GM19468 (cell line): Measurements from ENCODE around the gene DOC2B.

ENCODE experiments used
- ATAC-seq: cut with Tn5 transposase; IDR thresholded peaks from one replicate; pipeline ENCODE4 v1.9.1; 2021; ENCODE audit warnings: mild to moderate bottlenecking, moderate library complexity, moderate number of reproducible peaks; ENCODE audit not compliant: unreplicated experiment; ENCODE audit errors: extremely low read depth

Gene DOC2B

DNA sequence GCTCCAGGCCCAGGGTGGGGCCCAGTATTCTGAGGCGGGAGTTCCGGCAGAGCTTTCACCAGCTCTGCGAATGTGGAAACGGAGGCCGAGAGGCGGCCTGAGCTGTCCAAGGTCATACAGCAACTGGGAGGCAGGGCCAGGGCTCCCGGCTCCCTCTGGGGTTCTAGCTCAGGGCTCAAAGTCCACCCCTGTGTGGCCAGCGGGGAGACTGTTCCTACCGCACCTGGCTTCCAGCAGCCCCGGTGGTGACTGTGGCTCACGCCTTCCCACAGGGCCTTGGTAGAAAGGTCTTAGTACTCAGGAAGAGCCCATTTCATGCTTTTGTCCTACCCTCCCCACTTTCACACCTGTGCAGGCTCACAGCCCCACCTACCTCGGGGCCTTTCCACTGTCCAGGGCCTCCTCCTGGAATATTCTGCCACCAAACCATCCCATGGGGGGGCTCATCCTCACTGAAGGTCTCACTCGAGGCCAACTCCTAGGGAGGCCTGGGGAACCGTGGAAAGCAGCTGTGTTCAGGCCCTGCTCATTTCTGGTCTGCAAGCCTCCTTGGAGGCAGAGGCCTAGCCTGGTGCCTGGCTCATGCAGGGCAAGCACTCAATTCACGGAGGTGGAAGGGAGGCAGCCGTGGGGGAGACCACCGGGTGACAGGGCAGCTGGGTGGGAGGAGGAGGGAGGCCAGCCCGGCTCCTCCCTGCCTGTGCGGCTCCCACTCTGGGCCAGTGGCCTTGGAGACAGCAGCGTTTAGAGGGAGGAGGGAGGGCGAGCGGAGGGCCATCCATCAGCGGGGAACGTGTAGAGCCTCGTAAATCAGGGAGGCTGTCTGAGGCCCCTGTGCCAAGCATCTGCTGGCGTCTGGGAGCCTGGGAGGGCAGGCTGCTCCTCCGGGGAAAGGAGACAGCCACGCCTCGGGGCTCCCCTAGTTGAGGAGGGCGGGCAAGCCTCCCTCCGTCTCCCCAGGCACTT lies 12.7 kb upstream of the DOC2B start:
- no peak for ATAC-seq

DNA sequence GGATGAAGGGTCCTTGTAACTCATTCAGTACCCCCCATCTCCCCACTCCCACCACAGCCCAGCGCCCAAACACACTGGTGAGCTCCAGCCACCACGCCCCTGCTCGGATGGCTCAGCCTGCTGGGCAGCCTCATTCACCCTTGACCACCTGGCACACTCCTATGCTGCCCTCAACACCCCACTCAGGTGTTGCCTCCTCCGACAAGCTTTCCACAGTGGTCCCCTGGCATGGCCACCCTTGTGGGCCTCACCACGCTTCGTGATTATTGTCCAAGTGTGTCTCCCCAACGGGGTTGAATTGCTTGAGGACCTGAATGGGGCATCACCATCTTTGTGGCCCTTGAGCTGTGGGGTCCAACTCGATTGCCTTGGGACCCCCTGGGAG lies 12.0 kb upstream of the DOC2B start:
- ATAC-seq: no peak

DNA sequence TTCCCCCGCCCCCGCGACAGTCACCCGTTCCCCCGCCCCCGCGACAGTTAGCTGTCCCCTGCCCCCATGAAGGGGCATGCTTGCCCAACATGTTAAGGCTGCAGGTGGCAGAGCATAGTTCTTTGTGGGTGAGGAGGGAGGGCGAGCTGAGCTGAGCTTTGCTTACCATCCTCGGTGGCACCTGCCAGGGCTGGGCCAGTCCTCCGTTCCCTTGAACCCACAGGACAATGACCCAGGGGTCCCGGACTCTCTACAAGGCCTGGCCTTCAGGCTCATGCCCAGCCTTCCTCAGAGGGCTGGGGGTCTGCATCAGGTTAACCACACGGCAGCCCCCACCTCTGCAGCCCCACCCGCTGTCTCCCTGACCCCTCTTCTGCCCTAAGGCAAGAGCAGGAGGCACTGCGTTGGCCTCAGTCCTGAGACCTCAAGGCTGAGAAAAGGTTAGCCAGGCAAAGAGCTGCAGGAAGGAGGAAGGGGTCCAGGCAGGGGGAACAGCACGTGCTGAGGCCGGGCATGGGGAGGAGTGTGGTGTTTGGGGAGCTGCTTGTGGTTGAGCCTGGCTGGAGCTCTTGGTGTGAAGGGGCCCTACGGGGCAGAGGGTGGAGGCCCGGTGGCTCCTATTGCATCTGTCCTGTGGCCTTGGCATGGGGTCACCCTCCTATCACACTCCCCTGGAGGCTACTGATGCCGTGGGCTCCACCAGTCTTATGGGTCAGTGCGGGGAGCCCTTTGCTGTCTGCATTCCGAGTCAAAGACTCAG lies 11.4 kb upstream of the DOC2B start:
- ATAC-seq: no peak

DNA sequence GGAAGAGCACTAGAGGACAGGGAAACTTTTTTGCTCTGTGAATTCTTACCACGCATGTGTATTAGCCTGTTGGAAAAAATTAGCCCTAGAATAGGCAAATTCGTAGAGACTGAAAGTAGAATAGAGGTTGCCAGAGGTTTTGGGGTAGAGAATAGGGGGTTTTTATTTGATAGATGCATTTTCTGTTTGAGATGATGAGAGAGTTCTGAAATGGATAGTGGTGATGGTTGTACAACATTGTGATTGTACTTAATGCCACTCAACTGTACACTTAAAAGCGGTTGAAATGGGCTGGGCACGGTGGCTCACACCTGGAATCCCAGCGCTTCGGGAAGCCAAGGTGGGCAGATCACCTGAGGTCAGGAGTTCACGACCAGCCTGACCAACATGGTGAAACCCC lies 8.0 kb upstream of the DOC2B start:
- ATAC-seq: no peak

DNA sequence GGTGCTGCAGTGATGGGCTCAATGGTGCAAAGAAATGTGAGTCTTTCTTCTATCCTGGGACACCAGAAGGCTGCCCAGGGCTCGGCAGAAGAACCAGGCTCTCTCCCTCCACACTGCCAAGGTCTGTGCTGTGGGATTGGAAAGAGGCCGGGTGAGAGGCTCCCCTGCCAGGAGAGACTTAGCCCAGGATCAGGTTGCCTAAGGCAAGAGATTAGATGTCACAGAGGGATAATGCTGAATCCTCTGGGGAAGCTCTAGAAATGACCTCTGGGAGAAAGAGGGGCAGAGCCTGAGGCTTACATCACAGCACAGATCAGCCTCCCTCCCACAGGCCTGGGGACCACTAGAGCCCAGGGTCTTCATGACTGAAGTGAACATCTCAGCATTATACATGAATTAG lies 5.7 kb upstream of the DOC2B start:
- no peak for ATAC-seq

DNA sequence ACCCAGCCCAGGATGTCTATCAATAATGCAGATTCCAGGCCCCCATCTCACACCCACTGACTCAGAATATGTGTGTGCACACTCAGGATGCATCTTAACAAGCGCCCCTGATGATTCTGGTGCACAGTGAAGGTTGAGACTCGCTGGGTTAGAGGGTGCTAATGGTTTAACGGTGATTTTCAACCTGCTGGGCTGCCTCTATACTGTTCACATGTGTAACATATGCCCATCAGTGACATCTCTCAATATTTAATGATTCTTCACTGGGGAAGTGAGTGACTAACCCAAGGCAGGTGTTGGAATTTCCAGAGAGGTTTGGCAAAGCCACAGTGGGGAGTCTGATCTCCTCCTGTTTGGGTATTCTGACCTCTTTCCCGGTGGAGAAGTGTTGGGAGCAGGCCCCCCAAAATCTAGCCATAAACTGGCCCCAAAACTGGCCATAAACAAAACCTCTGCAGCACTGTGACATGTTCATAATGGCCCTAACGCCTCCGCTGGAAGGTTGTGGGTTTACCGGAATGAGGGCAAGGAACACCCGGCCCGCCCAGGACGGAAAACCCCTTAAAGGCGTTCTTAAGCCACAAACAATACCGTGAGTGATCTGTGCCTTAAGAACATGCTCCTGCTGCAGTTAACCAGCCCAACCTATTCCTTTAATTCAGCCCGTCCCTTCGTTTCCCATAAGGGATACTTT lies 4.1 kb upstream of the DOC2B start:
- ATAC-seq: no peak

DNA sequence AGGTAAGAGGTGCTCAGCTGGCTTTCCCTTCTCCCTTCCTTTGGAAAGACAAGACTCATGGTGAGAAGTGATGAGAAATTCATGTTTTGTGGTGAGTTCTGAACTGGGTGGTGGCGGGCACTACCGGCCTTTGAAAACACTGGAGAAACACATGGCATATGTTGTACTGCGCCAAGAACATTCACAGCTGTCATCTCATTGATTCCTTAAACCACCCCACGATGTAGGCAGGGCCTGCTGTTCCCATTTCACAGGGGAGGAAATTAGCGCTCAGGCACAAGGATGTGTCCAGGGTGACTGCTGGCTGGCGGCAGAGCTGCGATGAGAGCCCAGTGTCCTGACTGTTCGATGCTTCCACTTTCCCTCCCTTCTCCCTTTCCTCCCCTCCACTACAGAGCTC lies 1.6 kb upstream of the DOC2B start:
- ATAC-seq: no peak

DNA sequence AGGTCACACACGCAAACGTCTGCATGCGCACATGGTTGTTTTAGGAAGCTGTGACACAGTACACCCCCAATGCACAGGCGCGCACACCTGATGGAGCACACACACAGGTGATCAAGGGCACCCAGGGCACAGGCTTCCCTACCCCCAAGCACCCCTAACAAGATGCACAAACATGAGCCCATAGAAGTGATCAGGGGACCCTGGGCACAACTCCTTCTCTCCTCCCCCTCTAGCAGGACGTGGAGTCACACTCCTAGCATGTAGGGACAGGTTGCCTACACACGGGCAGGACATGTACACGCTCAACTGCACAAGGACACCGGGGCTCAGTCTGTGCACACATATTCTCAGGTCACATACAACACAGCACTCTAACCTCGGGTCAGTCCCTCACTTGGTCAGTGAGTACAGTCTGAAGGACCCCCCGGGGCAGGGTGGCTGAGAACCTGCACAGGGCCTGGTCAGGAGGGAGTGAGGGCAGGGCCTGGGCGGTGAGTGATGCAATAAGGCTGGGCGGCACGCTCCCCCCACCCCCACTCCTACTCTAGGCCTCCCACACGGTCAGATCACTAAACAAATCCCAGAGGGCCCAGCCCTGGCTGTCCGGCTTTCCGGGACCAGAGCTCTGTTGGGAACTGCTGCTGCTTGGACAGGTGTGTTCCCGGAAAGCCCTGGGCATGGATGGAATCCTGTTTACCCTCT lies 751 bp upstream of the DOC2B start:
- ATAC-seq: no peak

DNA sequence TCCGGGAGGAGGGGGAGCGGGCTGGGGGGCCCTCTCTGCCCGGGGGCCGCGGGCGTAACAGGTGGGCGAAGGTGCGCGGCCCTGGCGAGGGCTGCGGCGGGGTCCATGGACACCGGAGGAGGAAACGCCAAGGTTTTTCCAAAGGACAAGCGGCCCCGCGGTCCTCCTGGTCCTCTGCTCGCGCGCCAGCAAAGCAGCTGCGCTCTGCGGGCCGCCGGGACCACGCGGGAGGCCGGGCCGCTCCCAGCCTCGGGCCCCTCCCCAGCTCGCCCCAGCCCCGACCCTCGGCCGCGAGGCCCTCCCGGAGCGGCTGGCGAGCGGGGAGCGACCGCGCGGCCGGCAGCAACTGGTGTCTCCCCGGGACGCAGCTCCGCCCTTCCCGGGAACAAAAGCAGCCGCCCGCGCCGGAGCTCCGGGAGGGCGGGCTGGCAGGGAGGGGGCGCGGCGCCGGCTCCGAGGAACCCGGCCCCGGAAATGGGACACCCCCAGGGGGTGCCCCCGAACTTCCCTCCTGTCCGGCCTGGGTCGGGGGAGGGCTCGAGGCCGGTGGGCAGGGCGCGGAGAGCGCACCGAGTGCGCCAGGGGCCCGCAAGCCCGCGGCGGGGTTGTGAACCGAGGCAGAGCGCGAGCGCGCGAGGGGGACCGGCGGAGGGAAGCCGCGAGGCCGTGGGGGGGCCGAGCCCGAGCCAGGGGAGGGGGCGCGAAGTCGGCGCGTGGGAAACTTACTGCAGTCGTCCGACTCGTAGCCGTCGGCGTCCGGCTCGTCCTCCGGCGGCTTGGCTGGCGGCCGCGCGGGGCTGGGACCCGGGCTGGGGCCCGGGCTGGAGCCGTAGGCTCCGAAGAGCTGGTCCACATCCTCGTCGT lies 837 bp downstream of the DOC2B start:
- no peak for ATAC-seq

DNA sequence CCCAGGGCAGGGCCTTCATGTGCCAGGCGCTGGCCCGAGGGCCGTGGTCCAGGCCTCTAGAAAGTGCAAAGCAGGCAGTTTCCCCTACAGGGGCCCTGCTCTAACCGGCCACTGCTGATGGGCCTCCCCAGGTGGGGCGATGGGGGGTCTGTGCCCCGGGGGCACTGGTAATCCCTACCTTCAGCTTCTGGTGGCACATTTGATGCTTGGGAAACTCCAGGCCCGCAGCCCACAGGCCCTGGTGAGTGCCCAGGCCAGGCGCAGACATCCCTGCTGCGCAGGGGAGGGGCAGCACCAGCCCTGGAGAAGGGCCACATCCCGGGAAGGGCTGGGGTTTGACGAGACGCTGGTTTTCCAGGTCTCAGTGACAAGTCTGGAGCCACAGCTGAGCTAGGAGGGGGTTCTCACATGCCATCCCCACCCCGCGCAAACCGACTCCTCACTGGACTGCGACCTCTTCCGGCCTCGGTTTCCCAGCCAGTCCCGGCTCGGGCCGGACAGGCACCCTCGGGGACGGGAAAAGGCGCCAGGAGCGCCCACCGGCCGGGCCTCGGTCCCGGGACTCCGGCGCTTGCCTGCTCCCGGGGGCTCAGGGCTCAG lies 1.6 kb downstream of the DOC2B start:
- no peak for ATAC-seq

GRCh38 chr17:179066-179432 lies 2.4 kb downstream of the DOC2B start:
- ATAC-seq: no peak

DNA sequence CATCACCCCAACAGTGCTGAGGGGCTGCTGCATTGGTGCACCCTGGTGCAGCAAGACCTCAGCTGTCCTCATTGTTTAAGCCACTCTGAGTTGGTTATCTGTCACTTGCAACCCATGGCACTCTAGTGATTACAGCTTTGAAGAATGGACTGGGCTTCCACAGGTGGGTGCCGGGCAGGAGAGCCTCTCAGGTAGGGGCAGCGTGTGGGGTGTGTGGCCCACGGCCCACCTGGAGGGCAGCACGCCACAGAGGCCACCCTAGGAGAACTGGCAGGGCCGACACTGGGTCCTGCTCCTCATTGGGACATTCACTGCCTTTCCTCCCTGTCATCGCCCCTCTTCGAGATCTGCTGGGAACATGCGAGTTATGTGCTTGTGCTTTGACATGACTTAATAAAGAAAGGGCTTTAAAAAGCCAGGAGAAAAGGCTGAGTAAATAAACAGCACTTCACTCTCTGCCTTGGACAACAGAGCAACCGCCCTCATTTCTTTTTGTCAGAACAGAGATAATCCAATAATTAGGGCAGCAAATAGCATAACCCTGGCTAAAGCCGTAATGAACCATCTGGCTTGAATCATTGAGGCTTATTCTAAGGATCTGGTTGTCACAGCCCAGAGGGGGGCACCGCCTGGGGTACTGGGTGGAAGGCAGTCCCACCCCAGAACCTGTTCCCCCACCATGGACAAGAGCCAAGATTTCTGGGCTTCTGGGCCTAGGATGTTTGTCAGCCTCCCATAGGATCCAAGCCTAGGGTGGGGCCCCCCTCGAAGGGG lies 3.0 kb downstream of the DOC2B start:
- no peak for ATAC-seq

GRCh38 chr17:177762-178161 lies 3.7 kb downstream of the DOC2B start:
- no peak for ATAC-seq

DNA sequence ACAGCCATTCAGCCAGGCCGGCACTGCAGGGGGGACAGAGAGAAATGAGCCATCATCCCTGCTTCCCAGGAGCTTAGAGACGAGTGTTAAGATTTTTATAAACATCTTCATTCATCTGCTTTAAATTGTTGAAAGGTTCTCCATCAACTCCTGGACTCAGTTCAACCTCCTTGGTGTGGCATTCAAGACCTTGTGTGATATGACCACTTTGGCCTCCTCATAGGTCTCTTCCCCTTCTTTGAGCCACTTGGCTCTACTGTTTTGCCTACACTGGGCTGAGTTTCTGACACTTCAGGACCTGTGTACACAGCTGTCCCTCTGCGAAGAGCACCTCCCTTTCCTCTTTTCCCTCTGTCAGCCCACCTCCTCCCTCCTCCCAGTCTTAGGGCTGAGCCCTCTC lies 4.3 kb downstream of the DOC2B start:
- no peak for ATAC-seq

DNA sequence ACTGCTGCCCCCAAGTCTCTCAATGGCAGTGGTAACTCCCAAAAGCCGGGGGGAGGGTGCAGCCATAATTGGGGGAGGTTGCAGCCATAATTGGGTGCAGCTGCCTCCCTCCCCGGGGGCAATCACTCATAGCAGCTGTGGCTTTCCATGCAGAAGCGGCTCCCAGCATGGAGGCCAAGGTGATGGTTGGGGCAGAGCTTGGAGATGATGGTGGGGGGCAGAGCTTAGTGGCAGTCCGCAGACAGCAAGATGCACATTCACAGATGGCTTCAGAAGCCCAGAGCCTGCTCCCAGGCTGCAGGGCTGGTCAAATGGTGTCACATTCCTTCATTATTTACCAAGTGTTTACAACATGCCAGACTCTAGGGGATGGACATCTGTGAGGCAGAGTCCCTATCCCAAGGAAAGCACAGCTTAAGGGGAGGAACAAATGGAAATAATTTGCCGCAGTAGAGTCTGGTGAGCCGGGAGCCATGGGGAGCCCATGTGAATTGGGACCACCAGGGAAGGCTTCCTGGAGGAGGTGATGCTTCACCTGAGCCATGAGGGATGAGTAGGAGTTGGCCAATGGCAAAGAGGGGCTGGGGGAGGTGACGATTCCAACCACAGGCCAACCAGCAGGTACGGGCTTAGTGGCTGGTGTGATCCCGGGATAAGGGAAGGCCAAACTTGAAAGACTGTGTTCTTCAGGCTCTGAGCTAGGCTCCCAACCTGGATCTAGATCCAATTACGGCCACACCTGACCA lies 8.1 kb downstream of the DOC2B start:
- no peak for ATAC-seq

DNA sequence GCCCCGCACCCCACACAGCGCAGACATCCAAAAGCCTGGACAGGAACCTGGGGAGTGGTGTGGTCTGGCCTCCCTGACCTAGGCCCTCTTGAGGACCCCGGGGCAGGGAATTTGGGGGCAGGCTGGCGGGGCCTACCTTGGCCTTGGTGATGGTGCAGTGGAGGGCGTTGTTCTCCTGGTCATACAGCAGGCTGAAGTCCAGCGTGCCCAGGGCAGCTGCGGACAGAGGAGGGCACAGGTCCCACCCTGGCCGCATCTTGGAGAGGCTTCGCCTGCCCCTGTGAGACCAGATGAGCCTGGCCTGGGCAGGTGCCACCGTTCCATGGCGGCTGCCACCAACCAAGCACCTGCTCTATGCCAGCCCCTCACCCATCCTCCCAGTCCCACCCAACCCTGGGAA lies 9.0 kb downstream of the DOC2B start:
- ATAC-seq: no peak

DNA sequence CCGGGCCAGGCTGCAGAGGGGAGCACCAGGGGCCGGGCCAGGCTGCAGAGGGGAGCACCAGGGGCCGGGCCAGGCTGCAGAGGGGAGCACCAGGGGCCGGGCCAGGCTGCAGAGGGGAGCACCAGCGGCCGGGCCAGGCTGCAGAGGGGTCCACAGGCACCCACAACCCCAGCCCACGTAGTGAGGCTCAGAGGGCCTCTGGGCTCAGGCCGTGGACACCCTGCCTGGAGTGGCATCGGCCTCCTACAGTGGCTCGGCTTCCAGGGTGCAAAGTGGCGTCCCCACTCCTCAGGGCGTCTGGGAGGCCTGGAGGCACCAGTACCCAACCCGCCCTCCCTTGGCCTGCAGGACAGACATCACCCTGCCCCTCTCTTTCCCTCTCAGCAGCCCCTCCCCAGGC lies 9.6 kb downstream of the DOC2B start:
- no peak for ATAC-seq
